NCI-H524 (cell line): ENCODE measurements around the gene RASAL2.
"Not testable (repeated sequence)": the region's sequence is repeated elsewhere in the genome, so short reads cannot be mapped to it uniquely, and the experiment has no call there.

Experiments
- DNase-seq, 2 experiments: peaks; one replicate each; lab custom pipeline; 2025; lab: John Stamatoyannopoulos, UW

The RASAL2 gene

DNA sequence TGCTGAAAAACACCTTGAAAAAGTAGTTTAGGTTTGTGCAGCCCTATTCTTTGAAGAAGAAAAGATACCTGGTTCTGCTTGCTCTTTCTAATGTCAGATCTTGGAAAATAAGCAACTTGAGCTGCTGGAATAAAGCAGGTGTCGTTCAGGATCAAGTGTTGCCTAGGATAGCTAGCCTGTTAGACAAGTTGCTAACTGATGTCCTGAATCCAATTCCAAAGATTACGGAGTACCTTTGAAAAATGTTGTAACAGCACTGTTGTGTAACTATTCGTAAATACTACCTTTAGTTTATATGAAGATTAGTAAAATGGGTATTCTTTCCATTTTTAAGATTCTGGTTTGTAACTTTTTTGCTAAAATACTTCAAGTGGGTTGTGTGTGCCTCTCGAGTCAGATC is 251.3 kb downstream of the RASAL2 start:
- no peak for DNase-seq

DNA sequence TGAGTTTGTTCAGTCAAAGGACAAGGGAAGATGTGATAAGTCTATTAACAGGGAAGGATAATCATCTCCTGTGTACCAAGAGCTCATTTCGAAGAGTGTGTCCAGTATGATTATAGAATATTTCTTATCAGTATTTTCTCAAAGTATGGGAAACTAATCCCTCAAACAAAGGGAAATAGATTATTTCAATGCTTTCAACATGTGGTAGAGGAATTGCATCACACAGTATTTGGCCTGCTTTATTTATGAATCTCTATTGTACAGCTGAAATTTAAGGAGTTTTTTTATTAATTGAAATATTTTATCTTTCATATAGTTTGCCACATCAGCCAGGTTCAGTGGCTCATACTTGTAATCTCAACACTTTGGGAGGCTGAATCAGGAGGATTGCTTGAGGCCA is 251.9 kb downstream of the RASAL2 start:
- DNase-seq, result no peak

DNA sequence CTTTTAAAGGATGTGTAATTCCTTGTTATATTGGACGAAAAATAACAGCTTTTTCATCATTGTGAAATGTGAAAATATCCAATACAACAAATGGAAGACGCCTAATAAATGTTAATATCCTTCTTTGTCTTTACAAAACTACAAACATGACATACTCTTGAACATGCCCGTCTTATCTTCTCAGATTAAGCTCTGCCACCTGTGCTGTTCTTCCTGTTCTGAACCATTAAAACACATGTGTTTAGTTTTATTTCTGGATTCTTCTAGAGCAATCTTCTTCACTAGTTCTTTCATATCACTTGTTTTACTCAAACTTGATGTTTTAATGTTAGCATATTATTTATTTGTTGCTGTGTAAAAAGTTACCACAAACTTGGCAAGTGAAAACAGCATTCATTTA is 255.9 kb downstream of the RASAL2 start:
- peak in 1 of 2 experiments; percentile 3 for DNase-seq

DNA sequence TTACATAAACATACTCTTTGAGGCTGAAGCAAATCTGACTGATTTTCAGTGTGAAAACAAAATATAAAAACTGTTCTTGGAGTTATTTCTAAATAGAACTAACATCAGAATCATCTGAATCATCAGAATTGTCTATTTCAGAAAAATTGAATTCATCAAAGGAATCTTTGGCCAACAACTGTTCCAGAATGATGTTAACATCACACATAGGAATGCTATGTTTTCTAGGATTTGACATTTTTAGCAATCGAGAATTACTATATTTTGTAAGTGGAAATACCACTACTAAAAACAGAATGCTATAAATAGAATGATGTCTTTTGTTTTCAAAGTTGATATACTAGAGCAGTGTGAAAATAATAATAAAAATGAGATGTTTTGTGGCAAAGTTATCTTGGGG is 258.0 kb downstream of the RASAL2 start:
- not testable (repeated sequence) for DNase-seq

DNA sequence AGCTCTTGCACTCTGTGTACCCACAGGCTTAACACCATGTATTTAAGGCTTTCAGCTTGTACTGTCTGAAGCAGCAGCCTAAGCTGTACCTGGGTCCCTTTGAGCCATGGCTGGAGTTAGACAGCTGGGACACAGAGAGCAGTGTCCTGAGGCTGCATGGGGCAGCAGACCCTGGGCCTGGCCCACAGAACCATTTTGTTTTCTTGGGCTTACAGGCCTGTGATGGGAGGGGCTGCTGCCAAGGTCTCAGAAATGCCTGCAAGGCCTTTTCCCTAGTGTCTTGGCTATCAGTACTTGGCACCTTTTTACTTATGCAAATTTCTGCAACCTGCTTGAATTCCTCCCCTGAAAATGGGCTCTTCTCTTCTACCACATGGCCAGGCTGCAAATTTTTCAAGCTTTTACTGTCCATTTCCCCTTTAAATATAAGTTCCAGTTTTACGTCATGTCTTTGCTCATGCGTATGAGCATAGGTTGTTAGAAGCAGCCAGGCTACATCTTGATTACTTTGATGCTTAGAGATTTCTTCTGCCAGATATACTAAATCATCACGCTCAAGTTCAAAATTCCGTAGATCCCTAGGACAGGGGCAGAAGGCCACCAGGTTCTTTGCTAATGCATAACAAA is 259.0 kb downstream of the RASAL2 start:
- DNase-seq, result no peak

DNA sequence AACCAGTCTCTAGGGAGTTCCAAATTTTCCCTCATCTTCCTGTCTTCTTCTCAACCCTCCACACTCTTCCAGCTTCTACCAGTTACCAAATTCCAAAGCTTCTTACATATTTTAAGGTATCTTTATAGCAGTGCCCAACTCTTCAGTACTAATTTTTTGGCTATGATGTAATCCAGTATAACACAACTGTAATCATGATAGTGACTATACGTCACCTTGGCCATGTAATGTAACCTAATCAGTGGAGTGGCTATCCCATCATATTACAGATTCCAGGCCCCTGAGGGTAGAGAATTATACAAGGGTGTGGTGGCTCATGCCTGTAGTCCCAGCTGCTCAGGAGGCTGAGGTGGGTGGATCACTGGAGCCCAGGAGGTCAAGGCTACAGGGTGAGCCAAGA is 259.6 kb downstream of the RASAL2 start:
- DNase-seq, result no peak

DNA sequence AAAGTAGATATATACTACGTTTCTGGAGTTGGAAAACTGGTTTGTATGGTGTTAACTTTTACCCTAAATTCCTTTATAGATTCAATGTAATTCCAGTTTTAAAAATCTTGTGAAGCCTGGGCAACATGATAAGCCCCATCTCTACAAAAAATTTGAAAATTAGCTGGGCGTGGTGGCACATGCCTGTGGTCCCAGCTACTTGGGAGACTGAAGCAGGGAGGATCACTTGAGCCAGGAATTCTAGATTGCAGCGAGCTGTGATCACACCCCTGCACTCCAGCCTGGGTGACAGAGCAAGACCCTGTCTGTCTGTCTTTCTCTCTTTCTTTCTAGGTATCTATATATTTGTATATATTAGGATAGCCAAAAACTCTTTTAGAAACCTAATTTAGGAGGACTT is 260.9 kb downstream of the RASAL2 start:
- DNase-seq, result no peak

DNA sequence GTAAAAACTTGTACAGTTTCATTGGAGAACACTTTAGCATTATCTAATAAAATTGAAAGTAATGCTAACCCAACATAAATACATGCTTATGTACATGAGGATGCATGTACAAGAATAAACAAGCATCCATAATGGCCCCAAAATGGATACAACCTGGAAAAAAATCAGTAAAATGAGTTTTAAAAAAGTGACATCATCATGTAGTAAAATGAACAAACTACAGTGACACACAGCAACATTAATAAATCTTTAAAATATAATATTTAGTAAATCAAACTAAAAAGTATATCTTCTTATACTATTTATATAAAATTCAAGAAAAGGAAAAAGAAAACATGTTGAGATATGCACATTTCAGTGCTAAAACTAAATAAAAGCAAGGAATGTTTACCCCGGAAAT is 262.4 kb downstream of the RASAL2 start:
- no peak for DNase-seq

DNA sequence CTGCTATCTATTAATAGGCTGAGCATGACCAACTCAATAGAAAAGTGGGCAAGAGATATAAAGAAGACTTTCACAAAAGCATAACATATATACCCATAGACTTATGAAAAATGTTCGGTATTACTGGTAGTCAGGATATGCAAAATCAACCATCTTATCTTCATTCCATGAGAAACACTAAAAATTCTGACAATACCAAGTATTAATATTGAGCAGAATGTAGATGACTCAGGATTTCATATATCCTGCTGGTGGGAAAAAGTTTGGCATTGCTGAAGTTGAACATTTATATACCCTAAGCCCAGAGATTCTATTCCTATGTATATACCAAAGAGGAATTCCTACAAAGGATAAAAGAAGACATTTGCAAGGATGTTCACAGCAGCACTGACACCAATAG is 264.6 kb downstream of the RASAL2 start:
- DNase-seq, result no peak

DNA sequence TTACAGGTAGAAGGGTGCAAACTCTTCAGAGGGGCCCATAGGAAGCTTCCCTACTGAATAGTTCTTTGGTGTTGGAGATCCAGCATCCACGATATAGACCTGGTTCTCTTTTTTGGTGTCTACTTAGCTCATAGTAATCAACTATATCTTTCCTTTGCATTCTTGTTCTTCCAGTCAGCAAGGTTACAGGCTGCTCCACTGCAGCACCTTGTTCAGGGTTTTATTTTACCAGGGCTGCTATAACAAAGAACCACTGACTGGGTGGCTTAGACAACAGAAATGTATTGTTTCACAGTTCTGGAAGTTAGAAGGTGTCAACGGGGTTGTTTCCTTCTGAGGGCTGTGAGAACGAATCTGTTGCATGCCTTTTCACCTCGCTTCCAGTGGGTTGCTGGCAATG is 266.5 kb downstream of the RASAL2 start:
- no peak for DNase-seq

DNA sequence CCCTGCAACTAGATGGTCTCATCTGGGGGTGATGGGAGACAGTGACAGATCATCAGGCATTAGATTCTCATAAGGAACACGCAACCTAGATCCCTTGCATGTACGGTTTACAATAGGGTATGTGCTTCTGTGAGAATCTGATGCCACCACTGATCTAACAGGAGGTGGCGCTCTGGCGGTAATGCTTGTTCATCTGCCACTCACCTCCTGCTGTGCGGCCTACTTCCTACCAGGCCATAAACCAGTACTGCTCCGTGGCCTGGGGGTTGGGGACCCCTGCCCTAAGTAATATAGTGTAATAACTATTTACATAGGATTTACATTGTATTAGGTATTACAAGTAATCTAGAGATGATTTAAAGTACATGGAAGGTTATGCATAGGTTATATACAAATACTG is 267.9 kb downstream of the RASAL2 start:
- no peak for DNase-seq

DNA sequence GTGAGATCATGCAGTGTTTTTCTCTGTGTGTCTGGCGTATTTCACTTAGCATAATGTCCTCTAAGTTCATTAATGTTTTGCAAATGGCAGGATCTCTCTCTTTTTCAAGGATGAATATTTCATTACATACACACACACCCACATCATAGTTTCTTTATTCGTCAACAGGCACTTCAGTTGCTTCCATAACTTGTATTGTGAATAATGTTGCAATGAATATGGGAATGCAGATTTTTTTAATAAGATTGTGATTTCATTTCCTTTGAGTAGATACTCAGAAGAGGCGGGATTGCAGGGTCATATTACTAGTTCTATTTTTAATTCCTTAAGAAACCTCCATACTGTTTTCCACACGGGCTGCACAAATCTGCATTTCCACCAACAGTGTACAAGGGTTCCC is 268.8 kb downstream of the RASAL2 start:
- no peak for DNase-seq

DNA sequence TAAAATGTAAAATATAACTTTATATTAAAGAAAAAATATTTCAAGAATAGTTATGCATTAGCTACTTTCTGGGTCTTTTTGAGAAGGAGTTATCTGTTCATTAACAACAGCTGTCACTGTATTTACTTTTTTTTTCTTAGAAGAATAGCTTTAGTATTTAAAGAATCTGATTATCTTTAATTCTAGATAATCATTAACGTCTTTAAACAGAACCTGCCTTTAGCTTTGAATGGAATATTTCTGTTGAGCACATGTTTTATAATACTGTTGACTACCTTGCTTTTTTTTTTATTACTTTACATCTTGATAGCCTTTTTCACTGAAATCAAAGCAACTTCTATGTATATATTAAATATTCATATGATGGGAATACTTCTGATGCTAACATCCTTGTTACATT is 270.9 kb downstream of the RASAL2 start:
- no peak for DNase-seq

DNA sequence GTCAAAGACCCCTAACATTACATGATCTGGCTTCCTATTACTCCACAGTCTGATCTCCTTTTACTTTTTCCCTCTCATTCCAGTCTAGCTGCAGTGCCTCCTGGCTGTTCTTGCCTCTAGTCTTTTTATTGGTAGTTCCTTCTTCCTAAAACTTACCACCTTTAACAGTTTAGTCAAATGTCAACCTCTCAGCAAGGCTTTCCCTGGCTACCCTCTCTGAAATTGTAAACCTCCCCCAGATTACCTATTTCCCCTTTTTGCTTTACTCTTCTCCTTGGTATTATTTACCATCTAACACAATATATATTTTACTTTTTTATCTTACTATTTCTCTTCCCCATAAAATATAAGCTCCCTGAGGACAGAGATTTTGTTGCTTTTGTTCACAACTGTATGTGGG is 273.2 kb downstream of the RASAL2 start:
- no peak for DNase-seq

DNA sequence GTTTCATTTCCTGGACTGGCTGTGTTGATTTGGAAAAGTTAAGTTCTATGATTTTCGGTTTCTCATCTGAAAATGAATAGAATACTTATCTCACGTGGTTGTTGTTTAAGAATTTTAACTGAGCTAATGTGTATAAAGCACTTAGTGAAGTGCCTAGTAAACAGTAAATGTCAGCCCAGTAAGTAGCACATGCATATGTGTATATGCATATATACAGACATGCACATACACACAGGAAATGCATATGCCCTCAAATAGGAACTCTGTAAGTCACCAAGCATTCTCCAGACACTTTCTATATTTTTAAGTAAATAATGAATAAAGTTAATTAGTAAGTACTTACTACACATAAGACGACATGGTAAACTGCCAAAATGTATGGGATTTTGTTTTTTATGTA is 274.3 kb downstream of the RASAL2 start:
- no peak for DNase-seq

DNA sequence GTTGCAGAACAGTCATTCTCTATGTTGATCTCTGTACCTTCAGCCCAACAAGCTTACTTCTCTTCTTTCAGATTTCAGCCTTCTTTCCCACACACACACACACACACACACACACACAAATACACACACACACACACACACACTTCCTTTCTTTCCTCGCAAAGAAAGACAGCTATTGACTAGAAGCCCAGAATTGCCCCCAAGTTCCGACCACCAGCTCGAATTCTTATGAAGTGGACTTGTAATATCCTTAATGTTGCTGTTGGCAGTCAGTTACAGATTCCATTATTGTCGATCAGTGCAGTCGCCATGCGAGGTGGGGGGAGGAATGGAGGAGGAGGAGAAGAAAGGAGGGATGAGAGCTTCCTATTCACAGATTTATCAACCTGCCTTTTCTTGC is 277.3 kb downstream of the RASAL2 start:
- DNase-seq, result no peak

DNA sequence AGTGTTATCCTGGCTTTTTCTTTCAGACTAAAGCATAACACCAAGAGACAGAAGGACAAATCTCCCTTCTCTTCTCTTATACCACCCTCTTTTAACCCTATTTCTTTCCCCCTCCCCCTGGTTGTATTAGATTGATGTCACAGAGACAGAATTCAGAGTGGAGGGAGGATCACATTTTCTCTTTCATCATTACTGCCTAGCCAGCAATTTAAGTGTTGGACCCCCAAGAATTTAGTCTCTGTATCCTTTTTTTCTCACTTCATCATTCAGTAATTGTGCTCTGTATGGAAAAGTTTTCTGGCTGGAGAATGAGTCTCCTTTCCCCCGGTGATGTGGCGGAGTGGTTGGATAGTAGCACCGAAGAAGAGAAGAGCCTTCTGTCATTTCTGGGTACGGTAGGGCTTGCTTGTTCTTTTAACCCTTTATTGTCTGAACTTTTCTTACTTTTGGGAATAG is 278.1 kb downstream of the RASAL2 start:
- no peak for DNase-seq

DNA sequence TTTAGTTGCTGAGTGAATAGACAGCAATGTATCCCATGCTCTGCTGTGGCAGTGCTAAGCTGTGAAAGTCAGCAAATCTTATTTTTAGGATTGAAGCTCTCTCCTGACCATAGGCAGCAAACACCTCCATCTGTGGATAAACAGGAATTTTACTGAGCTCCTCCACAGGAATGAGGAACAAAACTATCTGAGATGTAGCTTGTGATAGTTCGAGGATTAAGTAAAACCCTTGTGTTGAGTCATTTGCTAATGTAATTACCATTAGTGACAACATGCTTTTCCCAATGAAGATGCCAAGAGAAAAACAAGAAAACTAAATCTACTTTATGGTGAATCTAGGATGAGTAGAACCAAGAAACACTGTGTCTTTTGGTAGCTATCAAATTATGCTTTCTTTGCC is 280.1 kb downstream of the RASAL2 start:
- no peak for DNase-seq

DNA sequence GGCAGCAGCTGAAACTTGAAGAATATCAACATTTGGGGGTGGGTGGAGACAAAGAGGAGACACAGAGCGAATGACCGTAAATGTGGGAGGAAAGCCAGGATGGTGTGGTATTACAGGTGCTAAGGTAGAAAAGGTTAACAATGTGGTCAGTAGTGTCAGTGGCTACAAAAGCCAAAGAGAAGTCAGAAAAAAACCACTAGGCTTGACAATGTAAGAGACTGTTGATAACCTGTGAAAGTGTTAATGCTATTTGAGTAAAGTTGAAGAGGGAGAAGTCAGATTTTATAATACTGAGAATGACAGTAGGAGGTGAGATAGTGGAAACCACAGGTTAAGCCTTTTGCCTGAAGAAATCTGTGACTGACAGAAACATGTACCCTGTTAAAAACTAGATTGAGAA is 282.1 kb downstream of the RASAL2 start:
- DNase-seq, result no peak

DNA sequence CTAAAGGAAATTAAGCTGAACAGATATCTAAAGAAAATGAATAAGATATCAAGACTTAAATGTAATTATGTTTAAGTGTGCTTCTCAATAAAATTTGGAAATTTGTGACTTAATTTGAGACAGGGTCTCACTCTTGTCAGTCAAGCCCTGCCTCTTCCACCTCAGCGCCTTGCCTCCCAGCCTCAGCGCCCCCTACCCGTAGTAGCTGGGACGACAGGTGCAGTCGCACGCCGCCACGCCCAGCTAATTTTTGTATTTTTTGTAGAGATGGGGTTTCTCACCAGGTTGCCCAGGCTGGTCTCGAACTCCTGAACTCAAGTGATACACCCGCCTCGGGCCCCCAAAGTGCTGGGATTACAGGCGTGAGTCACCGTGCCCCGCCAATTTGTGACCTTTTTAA is 285.9 kb downstream of the RASAL2 start:
- DNase-seq, result no peak

DNA sequence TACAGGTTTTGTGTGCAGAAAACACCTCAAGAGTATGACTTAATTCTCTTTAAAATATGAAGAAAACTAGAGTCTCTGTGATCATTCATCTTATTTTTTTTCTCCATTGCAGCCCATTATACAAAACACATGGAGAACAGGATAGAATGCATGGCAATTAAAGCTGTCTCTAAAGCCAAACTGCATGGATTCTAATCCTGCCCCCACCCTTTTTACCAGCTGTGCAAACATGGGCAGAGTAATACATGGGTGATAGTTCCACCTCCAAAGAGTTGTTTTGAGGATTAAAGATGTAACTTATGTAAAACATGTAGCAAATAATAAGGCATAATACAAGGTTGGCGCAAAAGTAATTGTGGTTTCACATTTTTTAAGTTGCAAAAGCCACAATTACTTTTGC is 288.5 kb downstream of the RASAL2 start:
- DNase-seq, result no peak

DNA sequence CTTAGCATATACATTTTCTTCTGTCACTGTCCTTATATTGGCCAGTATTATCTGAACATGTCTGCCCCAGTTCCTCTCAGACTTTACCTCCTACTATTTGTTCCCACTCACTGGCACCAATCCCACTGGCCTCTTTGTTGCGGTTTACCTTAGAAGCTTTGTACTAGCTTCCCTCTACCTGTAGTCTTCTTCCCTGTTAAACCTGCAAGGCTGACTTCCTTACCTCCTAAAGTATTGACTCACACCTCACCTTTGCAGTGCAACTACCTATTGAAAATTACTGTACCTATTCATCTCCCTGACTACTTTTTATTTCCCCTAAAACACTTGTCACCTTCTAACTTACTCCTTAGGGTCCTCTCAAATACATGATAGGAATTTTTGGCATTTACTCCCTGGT is 291.8 kb downstream of the RASAL2 start:
- DNase-seq, result no peak

DNA sequence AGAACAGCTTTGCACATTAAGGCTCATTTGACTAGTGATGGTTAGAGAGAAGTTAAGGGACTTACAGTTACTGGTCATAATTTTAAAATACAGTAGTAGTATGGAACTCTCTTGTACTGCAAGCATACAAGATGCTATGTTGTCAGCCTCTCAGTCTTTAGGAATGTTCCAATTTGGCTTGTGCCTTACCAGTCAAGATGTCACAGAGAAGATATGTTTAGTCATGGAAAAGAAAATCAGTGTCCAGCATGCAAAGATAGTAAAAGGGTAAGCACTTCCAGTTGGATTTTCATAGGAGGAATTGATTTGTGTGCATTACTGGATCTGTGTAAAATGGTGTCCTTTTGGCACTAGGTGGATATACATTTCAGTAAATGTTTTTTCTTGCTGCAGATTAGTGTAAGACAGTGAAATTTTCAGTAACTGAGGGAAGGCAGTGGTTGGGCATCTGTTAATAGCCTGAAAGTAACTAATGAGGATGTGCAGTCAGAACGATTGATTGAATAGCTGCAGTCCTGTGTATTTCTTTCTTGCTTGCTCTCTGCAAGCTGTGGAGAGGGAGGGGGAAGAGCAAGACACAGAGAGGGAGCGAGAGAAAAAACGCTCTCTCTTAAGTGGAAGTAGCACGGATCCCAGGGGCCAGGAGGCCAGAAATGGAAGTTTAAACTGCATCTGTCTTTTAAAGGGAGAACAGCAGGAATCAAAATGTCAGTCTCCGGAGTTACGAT is 294.7 kb downstream of the RASAL2 start:
- no peak for DNase-seq

DNA sequence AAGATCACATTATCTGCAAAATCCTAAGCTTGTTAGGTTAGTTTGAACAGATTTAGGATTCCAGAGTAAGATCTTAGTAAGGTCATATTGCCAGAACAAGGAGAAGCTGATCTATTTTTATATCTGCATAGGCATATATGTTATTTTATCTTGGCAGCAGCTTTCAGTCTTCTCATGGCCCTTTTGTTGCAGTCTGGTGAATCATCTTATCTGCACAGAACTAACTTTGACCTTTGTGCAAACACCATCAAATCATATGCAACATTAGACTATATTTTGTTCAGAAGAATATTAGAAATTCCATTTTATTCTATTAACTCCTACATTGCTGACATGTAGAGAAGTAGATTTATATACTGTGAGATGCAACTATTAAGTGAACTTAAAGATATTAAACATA is 295.5 kb downstream of the RASAL2 start:
- no peak for DNase-seq
